Eye (tissue), 1 donor: ENCODE data around the gene MSANTD3.
"Not testable (repeated sequence)": the region's sequence is repeated elsewhere in the genome, so short reads cannot be mapped to it uniquely, and the experiment has no call there.

Experiments used
- DNase-seq: peaks from one replicate; pipeline ENCODE4 v3.0.0-alpha.2; 2015

MSANTD3 gene

GRCh38 chr9:100430286-100430940 is 3.5 kb downstream of the MSANTD3 start:
- no peak for DNase-seq

- DNase-seq, result no peak
These were observed 4.9 kb downstream of the MSANTD3 start for GRCh38 chr9:100431886-100432285.

- DNase-seq, result no peak
These were observed 5.8 kb downstream of the MSANTD3 start for GRCh38 chr9:100432736-100433135.

DNA sequence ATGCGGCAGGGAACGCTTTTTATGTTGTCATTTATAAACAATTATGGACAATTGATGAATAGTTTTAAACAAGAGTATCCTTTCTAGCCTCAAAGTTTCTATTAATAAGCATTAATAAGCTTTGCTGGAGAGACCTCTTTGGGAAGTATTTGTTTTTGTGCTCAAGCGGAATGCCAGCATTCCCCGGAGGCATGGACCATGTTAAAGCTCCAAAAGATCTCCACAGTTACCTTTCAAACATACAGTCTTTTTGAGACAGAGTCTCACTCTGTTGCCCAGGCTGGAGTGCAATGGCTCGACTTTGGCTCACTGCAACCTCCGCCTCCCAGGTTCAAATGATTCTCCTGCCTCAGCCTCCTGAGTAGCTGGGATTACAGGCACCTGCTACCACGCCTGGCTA is 9.6 kb downstream of the MSANTD3 start:
- no peak for DNase-seq

GRCh38 chr9:100437860-100438805 is 11.2 kb downstream of the MSANTD3 start:
- DNase-seq, result peak; percentile 90

DNA sequence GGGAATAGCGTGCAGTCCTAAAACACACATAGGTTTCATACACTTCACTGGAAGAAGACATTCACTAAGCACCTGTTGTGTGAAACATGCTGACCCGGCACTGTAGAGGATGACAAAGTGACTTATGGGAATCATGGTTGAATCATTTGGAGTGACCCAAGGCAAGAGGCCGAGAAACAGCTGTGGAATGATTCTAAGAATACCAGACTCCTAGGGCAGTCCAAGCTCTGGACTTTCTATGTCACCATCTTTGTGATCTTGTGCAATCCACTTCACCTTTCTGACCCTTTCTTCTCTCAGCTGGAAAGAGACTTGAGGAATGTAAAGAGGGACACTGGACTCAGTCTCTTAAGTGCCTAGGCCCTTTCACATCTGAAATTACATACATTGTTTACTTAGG is 13.1 kb downstream of the MSANTD3 start:
- no peak for DNase-seq

DNA sequence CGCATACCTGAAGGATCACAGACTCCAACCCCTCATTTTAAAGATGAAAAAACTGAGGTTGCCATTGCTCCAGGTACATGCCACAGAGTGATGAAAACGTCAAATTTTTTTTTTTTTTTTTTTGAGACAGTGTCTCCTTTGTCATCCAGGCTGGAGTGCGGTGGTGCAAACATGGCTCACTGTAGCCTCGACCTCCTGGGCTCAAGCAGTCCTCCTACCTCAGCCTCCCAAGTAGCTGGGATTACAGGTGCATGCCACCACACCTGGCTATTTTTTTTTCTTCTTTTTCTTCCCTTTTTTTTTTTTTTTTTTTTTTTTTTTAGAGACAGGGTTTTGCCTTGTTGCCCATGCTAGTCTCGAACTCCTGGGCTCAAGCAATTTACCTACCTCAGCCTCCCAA is 13.5 kb downstream of the MSANTD3 start:
- not testable (repeated sequence) for DNase-seq

GRCh38 chr9:100441911-100442361 is 15.0 kb downstream of the MSANTD3 start:
- DNase-seq, result no peak

- no peak for DNase-seq
These were observed 17.1 kb downstream of the MSANTD3 start for GRCh38 chr9:100443781-100444768.

GRCh38 chr9:100445161-100445902 is 18.4 kb downstream of the MSANTD3 start:
- no peak for DNase-seq

DNA sequence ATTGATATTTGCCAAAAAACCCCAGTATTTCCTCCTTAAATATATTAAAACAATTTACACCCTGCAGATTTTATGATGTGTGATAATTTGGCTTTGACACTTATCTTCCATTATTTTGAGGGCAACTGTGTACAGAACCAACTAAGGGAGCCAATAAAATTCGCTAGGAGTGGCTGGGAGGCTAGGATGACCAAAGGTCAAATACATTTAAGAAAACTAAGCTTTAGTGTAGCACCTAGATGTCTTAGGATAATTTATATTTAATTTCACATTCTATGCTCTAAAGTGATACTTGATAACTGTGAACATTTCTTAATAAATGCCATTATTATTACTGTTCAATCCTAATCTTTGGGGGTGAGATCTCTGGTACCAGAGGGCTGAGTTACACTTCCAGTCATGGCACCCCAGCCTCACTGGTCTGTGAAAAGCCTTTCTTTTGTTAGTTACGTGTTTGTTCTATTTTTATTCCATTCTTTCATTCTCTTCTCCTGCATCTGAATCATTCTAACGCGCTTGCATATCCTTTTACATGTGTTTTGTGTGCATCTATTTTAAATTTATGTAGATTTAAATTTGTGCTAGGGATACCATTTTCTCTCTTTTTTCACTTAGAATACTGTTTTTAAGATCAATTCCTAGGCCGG is 19.1 kb downstream of the MSANTD3 start:
- no peak for DNase-seq

- DNase-seq, result no peak
These were observed 20.1 kb downstream of the MSANTD3 start for GRCh38 chr9:100447041-100447440.

- DNase-seq, result no peak
These were observed 21.3 kb downstream of the MSANTD3 start for GRCh38 chr9:100448266-100448665.

GRCh38 chr9:100449420-100449819 is 22.5 kb downstream of the MSANTD3 start:
- DNase-seq, result no peak

- DNase-seq, result no peak
These were observed 26.0 kb downstream of the MSANTD3 start for GRCh38 chr9:100452894-100453293.

DNA sequence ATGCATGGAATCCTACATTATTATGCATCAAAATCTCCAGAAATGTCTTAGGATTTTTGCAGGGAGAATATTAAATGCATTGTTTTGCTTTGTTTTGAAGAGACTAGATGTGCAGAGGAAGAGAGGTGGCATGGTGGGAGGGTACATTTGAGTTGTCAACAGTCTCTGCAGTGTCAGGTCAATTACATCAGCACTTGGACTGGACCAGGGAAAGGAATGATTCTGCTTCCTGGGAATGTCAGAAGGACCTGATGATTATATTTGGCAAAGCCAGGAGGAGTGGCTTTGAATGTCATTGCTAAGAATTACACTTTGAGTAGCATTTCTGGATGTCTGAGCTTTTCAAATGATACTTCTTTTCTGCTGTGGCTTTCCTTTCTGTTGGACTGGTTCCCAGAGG is 28.5 kb downstream of the MSANTD3 start:
- DNase-seq, result peak; percentile 48

DNA sequence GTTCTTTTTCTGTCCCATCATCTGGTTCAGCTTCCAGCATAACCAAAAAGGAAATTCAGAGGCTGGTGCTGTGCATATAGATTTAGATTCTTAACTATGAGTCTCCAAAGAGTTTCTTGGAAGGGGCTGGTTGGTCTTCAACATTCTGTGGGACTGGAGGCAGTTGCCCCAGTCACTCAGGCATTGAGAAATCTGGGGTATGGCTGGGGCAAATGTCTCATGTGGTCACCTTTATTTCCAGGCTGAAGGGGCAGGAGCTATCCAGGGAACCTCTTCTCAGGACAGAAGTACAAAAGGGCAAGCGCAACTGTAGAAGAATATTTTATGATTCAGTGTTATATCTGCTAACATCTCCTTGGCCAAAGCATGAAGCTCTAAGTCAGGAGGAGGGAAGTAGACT is 30.6 kb downstream of the MSANTD3 start:
- DNase-seq, result no peak

- no peak for DNase-seq
These were observed 33.0 kb downstream of the MSANTD3 start for GRCh38 chr9:100459963-100460362.

DNA sequence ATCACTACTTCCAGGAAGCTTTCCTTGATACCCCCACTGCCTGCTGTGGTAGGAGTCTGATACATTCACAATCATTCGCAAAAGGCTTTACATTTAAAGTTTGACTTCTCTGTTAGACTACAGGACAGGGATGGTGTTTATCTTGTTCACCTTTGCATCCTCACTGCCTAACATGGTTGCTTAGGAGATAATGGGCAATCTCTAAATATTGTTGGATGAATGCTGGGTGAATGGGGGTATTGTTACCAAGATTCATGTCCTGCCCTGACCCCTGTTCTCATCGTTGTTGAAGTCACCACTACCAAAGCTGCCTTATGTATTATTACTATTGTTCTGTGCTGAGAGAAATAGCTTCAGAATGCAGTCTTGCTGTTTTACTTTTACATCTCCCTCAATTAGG is 38.3 kb downstream of the MSANTD3 start:
- no peak for DNase-seq

- DNase-seq, result no peak
These were observed 38.8 kb downstream of the MSANTD3 start for GRCh38 chr9:100465761-100466160.

DNA sequence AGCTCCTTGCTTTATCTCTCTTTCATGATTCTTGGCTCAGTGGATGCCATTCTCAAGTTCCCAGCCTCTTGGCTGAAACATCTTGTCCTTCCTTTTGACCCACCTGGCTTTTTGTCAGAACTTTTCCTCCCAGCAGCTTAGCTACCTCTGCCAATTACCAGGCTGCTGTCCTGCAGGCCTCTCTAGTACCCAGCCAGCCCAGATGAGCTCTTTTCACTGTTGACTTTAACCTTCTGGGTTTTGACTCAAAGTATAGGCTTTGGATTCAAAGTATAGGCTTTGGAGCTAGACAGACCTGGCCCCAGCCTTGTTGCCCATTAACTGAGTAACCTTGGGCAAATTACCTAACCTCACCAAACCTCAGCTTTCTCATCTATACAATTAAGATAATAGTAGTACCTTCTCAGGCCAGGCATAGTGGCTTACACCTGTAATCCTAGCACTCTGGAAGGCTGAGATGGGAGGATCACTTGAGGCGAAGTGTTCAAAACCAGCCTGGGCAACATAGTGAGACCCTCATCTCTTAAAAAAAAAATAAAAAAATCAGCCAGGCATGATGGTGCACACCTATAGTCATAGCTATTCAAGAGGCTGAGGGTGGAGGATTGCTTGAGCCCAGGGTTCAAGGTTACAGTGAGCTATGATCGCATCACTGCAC is 39.4 kb downstream of the MSANTD3 start:
- DNase-seq, result no peak
